Activated naive CD4-positive, alpha-beta T cell treated with anti-CD3 and anti-CD28 coated beads, Interleukin-2, amount 50 U/mL, for 24 hours (primary cell): ENCODE measurements around the gene KIF5A.

Experiments
- H3K27ac Mint-ChIP-seq: one replicate; pipeline ENCODE4 v1.8.0; 2021; ENCODE audit warnings: mild to moderate bottlenecking, mixed read lengths
- H3K27me3 Mint-ChIP-seq: one replicate; pipeline ENCODE4 v1.8.0; 2021; ENCODE audit warnings: mixed read lengths
- H3K36me3 Mint-ChIP-seq: one replicate; pipeline ENCODE4 v1.8.0; 2021; ENCODE audit warnings: mixed read lengths
- H3K4me1 Mint-ChIP-seq: one replicate; pipeline ENCODE4 v1.8.0; 2021; ENCODE audit warnings: mixed read lengths
- H3K4me3 Mint-ChIP-seq: one replicate; pipeline ENCODE4 v1.8.0; 2021; ENCODE audit warnings: mild to moderate bottlenecking, mixed read lengths
- H3K9me3 Mint-ChIP-seq: one replicate; pipeline ENCODE4 v1.8.0; 2021; ENCODE audit warnings: mixed read lengths

KIF5A gene

DNA sequence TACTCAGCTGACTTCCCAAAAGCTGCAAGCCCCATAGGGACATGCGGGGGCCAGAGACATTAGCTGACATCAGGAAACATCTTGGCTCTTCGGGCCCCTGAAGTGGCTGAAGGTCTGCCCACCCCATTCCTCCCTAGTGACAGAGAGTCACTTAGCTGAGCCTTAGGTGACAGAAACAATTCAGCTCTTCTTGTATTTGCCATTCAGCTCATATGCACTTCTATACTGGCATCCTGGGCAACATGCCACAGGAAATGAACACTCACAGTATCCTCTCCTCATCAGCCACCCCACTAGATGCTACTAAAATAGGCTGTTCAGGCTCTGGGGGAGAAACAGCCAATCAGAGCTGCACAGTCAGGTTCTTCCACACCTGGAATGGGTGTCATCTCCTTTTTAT is 6.3 kb upstream of the KIF5A start:
- Mint-ChIP-seq H3K9me3 (no peaks in the 10 kb centered on the region), H3K4me3 (no peak overlapping the region), H3K36me3 (peaks cover 2% of the 10 kb centered on the region), H3K4me1 (peaks cover 41% of the 10 kb centered on the region), H3K27me3 (no peaks in the 10 kb centered on the region), H3K27ac (no peak overlapping the region)

DNA sequence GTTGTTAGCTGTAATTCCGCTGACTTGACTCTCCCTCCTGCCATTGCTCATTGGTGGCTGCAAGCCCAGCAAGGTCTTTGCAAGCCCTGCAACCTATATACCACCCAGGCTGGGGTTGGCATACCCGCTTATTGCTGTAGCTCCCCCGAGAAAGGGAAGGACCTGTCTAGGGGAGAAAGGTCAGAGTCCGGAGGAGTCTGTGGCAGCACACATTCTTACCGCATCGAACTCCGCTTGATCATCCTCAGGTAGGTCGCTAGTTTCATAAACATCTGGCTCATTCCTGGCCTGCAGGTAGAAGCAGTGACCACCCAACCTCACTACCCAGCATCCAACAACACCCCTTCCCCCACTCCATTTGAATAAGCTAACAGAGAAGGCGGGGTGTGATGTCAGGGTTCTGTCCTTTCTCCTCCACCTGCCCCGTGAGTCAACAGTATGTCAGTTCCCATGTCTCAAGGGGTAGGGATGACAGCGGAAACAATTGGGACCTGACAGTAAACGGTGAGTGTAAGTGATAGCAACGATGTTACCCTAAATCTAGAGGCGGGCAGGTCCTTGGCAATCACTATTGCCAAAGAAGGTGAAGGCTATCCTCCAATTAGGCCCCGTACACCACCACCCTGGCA is 3.9 kb upstream of the KIF5A start:
- Mint-ChIP-seq H3K9me3 (no peaks in the 10 kb centered on the region), H3K36me3 (no peaks in the 10 kb centered on the region), H3K4me1 (peaks cover 47% of the 10 kb centered on the region), H3K4me3 (peak overlapping the region; percentile 98), H3K27me3 (peaks cover 2% of the 10 kb centered on the region), H3K27ac (peak overlapping the region; percentile 94)

DNA sequence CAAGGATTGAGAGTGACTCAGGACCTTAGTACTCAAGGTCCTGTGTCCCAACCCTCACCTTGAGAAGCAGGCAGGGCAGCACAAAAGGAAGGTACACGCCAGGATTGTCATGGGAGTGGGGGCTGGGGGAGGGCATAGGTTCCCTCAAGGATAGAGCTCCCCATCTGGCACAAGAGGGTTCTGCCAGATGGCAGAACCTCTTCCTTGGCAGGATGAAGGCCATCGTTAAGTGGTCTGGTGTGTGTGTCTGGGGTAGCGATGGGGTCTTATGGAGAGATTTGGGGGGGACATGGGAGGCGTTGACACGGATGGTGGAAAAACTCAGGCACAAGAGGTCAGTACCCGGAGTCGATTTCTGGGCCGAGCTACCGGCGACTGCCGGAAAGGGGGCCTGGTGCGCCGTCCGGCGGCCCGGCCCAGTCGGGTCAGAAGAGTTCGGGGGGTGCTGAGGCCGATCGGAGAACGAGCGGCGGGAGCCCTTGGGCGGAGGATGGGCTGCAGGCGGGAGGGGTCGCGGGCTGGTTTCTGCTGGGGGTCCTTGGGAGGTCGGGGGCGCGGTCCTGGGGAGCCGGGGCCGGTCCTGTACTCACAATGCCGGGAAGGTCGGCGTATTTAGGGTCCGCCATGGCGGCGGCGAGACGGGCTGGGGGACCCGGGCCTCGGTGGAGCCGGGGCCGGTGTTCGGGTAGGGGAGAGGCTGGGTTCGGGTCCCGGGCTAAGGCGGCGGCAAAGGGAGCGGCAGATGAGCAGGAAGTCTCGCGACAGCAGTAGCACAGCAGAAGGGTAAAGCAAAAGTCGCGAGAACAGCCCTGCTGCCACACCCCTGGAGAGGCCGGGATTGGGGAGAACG is 3.2 kb upstream of the KIF5A start, which contains the start of gene DCTN2:
Gene DCTN2, minus strand, starts transcription at position 755 of the 850 bp plus-strand sequence. Its CDS starts 129 bp downstream, at position 626.
- H3K27ac Mint-ChIP-seq = peak within 1 kb of the TSS; percentile 94
- no peaks in the 10 kb centered on the region for H3K9me3 Mint-ChIP-seq
- H3K4me1 Mint-ChIP-seq = peaks cover 50% of the 10 kb centered on the region
- peaks cover 2% of the 10 kb centered on the region for H3K27me3 Mint-ChIP-seq
- H3K4me3 Mint-ChIP-seq = peak within 1 kb of the TSS; percentile 98
- H3K36me3 Mint-ChIP-seq = no peaks in the 10 kb centered on the region

DNA sequence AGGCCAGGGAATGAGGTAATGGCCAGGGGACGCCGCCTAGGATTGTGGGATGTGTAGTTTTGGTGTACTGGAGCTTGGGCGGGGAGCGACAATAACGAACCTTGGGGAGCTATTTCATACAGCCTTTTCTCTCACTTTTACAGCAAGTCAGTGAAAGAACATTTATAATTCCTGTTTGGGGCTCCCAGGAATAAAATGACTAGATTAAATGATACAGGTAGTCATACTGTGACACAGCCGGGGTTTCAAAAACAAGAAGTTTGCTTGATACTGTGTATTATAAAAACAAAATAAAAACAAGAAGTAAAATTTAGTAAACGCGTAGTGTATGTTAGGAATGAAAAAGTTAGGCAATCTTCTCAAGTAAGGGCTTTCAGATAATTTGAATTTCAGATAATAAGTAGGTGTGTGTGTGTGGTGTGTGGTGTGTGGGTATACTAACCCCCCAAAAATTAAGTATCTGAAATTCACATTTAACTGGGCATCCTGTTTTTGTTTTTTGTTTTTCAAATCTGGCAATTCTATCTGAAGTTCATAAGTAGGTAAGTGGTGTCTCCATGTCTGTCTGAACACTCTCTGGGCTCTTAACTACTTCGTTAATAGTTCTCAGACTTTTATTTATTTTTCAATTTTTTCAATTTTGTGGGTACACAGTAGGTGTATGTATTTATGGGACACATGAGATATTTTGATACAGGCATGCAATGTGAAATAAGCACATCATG is 2.4 kb upstream of the KIF5A start:
- H3K9me3 Mint-ChIP-seq = no peaks in the 10 kb centered on the region
- peak overlapping the region; percentile 94 for H3K27ac Mint-ChIP-seq
- H3K4me3 Mint-ChIP-seq = peak overlapping the region; percentile 98
- peaks cover 2% of the 10 kb centered on the region for H3K27me3 Mint-ChIP-seq
- peaks cover 50% of the 10 kb centered on the region for H3K4me1 Mint-ChIP-seq
- H3K36me3 Mint-ChIP-seq = no peaks in the 10 kb centered on the region

DNA sequence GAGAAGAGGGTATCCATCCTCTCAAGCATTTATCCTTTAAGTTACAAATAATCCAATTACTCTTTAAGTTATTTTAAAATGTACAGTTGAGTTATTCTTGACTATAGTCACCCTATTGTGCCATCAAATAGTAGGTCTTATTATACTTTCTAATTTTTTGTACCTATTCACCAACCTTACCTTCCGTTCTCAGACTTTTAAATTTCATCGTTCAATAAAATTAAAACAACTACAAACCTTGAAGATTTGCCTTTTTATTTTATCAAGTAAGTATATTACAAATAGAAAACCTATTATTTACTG is 1.9 kb upstream of the KIF5A start:
- Mint-ChIP-seq H3K27me3 (peaks cover 2% of the 10 kb centered on the region), H3K4me1 (peaks cover 50% of the 10 kb centered on the region), H3K27ac (no peak overlapping the region), H3K9me3 (no peaks in the 10 kb centered on the region), H3K4me3 (no peak overlapping the region), H3K36me3 (no peaks in the 10 kb centered on the region)

DNA sequence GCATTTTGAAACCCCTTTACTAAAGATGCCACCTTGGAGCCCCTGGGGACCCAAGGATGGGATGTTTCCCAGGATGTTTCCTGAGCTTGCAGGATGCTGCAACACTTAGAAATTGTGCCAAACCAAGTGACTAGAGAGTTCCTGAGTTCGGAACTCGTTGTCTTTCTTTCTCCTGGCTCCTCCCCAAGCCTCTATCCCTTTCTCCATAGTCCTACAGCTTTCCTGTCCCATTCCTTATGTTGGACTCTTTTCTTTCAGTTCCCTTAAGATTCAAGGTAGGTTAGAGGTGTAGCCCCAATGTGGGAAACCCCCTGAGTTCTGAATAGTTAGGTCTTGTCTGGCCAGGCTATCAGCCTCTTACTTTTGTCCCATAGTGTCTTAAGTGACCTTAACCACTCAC is 1.4 kb upstream of the KIF5A start:
- Mint-ChIP-seq H3K4me1 (peaks cover 48% of the 10 kb centered on the region), H3K4me3 (peak overlapping the region; percentile 30), H3K36me3 (no peaks in the 10 kb centered on the region), H3K27me3 (peaks cover 2% of the 10 kb centered on the region), H3K9me3 (no peaks in the 10 kb centered on the region), H3K27ac (peak overlapping the region; percentile 11)

DNA sequence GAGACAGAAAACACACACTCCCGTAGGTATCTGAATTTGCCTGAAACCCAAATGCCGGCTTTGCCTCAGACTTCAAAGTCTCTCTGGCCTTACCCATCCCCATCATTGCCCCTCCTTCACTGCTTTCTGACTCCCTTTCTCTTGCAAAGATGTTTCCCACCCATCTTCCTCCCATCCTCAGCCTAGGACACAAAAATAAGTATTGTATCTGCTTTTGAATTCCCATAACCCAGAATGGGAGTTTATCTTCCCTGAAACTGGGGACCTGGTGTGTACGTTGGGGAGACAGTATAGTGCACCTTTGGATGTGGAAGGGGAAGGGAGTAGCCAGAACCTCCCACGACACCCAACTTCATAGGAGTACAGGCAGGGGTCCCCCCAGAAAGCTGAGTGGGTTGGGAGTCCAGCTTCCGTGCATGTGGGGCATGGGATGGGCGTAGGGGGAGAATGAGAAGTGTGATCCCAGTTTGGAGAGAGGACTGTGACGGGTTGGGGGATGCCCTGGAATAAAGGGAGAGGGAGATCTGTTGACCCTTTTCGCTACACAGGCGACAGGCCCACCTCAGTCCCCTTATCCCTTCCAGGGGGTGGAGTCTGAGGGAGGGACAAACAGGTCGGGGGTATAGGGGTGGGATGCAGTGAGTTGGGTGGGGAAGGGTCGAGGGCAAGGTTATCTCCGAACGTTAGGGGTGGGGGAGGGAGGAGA is 488 bp upstream of the KIF5A start:
- H3K4me1 Mint-ChIP-seq = peaks cover 42% of the 10 kb centered on the region
- H3K27me3 Mint-ChIP-seq = peaks cover 2% of the 10 kb centered on the region
- peak overlapping the region; percentile 71 for H3K4me3 Mint-ChIP-seq

DNA sequence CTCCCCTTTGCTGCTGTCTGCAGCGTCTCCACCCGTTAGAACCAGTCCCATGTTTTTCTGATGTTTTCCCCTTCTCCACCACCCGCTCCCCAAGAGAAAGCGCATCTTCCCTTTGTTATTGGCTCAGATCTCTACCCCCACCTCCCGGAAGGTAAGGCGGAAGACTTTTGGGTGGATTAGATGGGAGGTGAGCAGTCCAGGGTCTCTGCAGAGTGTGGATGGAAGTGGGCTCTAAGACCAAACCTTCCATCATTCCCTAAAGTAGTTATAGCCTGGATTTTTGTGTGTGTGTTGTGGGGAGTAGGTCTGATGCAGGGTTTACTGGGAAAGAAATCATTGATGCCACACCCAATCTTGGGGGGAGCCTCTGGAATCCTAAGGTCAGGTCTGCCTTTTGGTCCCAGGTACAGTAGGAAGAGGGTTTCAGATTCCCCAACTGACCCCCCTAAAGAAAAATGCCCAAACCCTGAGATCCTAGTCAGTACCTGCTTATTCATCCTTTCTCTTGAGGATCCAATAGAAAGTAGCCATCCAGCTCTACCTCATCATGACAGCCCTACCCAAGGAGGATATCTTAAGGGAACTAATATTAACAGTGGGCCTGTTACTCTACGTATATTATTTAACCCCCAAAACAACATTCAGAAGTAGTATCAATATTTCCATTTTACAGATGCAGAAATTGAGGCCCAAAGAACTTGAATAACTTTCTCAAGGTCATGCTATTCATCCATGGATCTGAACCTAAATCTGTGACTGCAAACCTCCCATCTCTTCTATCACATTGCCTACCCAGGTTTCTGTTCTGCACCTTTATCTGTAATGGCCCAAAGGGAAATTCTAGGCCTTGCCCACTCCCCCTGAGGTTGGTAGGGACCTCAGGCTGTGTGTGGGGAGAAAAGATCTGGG is 1.1 kb downstream of the KIF5A start:
- H3K9me3 Mint-ChIP-seq = no peaks in the 10 kb centered on the region
- H3K36me3 Mint-ChIP-seq = no peaks in the 10 kb centered on the region
- peaks cover 2% of the 10 kb centered on the region for H3K27me3 Mint-ChIP-seq
- H3K4me3 Mint-ChIP-seq = peak overlapping the region; percentile 58
- H3K27ac Mint-ChIP-seq = no peak overlapping the region
- H3K4me1 Mint-ChIP-seq = peaks cover 28% of the 10 kb centered on the region

More for the DNA sequence above, 488 bp upstream of the KIF5A start:
- Mint-ChIP-seq H3K9me3 (no peaks in the 10 kb centered on the region), H3K36me3 (no peaks in the 10 kb centered on the region), H3K27ac (no peak overlapping the region)

DNA sequence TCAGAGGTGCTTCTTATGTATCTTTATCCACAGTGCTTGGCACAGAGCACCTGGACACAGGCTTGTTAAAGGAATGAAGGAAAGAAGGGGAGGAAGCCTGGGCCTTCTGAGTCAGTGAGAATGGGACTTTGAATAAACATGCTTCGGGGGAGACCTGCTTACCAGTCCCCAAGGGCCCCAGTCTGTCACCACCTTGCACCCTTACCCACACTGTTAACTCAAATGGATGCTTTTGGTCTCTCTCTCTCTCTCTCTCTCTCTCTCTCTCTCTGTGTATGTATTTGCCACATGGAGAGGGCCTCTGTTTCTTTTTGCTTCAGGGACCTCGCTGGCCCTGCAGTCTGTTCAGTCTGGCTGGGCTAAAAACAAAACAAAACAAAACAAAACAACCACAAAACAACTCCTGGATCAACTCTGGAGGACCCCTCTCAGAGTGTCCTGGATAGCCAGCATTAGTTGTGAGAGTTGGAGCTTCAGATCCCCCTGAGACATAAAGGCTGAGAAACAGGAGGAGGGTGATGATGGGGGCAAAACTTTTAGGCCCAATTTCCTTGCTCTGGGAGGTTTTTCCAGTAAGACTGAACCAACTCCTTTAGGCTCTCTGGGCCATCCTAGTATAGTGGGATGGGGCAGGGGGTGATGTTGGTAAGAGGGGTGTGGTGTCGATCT is 1.9 kb downstream of the KIF5A start:
- Mint-ChIP-seq H3K36me3 (no peaks in the 10 kb centered on the region), H3K4me3 (peak overlapping the region; percentile 58), H3K27ac (no peak overlapping the region), H3K9me3 (no peaks in the 10 kb centered on the region), H3K4me1 (peaks cover 23% of the 10 kb centered on the region), H3K27me3 (peaks cover 2% of the 10 kb centered on the region)

DNA sequence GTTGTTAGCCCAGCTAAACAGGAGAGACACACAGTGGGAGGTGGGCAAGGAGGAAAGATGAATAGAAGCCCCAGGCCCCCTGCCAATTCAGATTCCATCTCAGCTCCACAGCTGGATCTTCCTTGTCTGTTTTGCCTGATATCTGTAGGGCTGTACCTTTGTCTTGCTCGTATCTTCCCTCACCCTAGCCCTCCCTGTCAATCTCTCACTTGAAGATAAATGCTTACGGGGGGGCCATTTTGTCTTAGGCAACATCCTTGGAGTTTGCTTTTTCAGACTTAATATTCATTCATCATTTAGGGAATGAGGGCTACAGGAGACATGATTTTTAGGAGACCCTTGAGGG is 2.4 kb downstream of the KIF5A start:
- peaks cover 2% of the 10 kb centered on the region for H3K27me3 Mint-ChIP-seq
- no peaks in the 10 kb centered on the region for H3K36me3 Mint-ChIP-seq

DNA sequence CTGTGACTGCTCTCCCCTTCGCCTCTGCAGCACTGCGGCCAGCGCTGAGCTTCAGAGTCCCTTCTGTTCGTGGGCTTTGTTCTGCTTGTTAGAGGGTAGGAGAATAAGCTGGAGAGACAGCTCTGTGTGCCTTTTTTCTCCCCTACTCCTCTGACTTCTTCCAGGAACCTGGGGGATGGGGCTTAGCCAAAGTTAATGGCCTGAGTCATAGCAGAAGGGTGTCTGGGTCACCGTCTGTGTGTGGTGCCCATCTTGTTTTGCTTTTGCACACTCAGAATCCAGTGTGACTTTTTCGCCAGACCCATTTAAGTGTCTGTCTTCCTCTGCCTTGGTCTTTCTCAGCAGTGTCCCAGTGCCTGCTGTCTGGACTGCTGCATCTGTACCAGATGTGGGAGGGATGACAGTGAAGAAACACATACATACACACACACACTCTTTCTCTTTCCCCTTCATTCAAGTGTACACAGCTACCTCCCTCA is 3.0 kb downstream of the KIF5A start:
- Mint-ChIP-seq H3K27ac (no peak overlapping the region), H3K9me3 (no peaks in the 10 kb centered on the region), H3K36me3 (no peaks in the 10 kb centered on the region), H3K4me3 (no peak overlapping the region), H3K27me3 (peaks cover 2% of the 10 kb centered on the region), H3K4me1 (peaks cover 14% of the 10 kb centered on the region)

More for the DNA sequence above, 2.4 kb downstream of the KIF5A start:
- Mint-ChIP-seq H3K4me1 (peaks cover 19% of the 10 kb centered on the region), H3K27ac (no peak overlapping the region), H3K9me3 (no peaks in the 10 kb centered on the region), H3K4me3 (no peak overlapping the region)

DNA sequence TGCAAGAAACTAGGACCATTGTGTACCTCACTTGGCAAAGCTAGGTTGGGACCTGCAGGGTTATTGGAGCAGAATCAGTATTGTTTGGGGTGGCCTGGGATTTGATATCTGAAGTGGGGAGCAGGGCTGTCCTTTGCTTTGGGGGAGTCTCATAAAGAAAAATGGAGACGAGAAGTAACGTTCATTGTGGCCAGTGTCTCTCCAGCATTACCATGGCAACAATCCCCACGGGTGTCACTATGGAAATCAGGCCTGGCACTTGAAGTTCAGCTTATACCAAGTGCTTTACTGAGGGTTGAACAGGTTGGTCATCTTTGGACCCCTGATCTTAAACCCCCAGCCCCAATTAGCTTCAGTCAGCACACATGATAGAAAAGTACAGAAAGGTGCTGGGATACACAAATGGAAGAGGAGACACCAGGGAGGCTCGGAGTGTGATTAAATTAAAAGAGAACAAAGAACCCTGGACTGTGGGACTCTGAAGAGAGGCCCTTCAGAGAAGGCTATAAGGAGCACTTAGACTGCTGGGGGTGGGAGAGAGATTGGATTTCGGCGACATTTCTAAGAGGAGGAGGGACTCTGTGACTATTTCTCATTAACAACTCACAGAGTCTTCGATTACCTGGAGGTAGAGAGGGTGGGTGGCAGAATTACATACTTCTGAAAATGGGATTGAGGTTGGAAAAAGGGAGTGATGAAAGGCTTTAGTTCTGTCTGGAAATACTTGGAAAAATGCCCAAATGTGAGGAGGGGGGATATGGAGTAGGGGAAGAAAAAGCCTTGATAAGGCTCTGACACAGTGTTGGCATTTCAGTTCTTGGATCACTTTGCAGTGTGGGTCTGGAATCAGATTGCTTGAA is 3.7 kb downstream of the KIF5A start:
- peaks cover 14% of the 10 kb centered on the region for H3K4me1 Mint-ChIP-seq
- no peak overlapping the region for H3K27ac Mint-ChIP-seq
- H3K36me3 Mint-ChIP-seq = no peaks in the 10 kb centered on the region
- H3K4me3 Mint-ChIP-seq = no peak overlapping the region
- H3K9me3 Mint-ChIP-seq = no peaks in the 10 kb centered on the region
- peaks cover 2% of the 10 kb centered on the region for H3K27me3 Mint-ChIP-seq

DNA sequence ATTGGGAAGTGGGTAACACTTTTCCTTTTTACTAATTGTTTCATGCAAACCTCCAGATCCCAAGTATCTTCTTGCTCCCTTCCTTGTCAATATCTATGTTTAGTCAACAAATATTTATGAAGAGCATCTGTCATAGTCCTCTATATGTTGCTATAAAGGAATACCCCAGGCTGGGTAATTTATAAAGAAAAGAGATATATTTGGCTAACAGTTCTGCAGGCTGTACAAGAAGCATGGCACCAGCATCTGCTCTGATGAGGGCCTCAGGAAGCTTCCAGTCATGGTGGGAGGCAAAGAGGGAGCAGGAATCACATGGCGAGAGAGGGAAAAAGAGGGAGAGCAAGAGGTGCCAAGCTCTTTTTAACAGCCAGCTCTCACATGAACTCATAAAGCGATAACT is 4.6 kb downstream of the KIF5A start:
- H3K4me1 Mint-ChIP-seq = peaks cover 10% of the 10 kb centered on the region
- no peaks in the 10 kb centered on the region for H3K9me3 Mint-ChIP-seq
- H3K4me3 Mint-ChIP-seq = no peak overlapping the region

More for the DNA sequence above, 4.6 kb downstream of the KIF5A start:
- H3K27me3 Mint-ChIP-seq = peaks cover 2% of the 10 kb centered on the region
- H3K36me3 Mint-ChIP-seq = no peaks in the 10 kb centered on the region
- H3K27ac Mint-ChIP-seq = no peak overlapping the region
